Neural crest cell (in vitro differentiated cells): ENCODE data around the gene CCL27. TPM values are rescaled to one million over a fixed set of nuclear protein-coding genes. Genes with fewer than 3 reads are reported as not detected.
A peak's percentile ranks its signal among the peaks of the same experiment; 100 is the strongest.

ENCODE experiments used
- DNase-seq: peaks from one replicate; pipeline ENCODE4 v3.0.0; 2021; ENCODE audit warnings: low read depth, mixed read lengths, low spot score
- H3K27ac Mint-ChIP-seq: one replicate; pipeline ENCODE4 v1.8.0; 2021; ENCODE audit warnings: mild to moderate bottlenecking, mixed read lengths; ENCODE audit not compliant: unreplicated experiment
- H3K27me3 Mint-ChIP-seq: 2 replicates; pipeline ENCODE4 v1.8.0; 2021; ENCODE audit warnings: low read depth, mild to moderate bottlenecking, mixed read lengths
- H3K36me3 Mint-ChIP-seq: 2 replicates; pipeline ENCODE4 v1.8.0; 2021; ENCODE audit warnings: low read depth, mild to moderate bottlenecking, mixed read lengths
- H3K4me1 Mint-ChIP-seq: 2 replicates; pipeline ENCODE4 v1.8.0; 2021; ENCODE audit warnings: mixed read lengths
- H3K4me3 Mint-ChIP-seq: one replicate; pipeline ENCODE4 v1.8.0; 2021; ENCODE audit warnings: mild to moderate bottlenecking, mixed read lengths
- H3K9me3 Mint-ChIP-seq: 2 replicates; pipeline ENCODE4 v1.8.0; 2021; ENCODE audit warnings: mixed read lengths
- CTCF ChIP-seq: fragments of 200-600 bp; sonication (generic); conservative IDR thresholded peaks from 2 replicates; pipeline ENCODE4 v1.5.0; 2021; ENCODE audit warnings: antibody characterized with exemption, mild to moderate bottlenecking
- total RNA-seq: library from RNA; stranded (reverse); gene quantifications from 2 replicates; pipeline ENCODE4 v1.2.1, GENCODE V29; 2021

Gene CCL27
- total RNA-seq, 1 donor from 2014 or later, result 0.86 TPM

GRCh38 chr9:34686732-34687131 is 24.3 kb upstream of the CCL27 start:
- DNase-seq, result no peak
- H3K4me3 Mint-ChIP-seq, result no peak overlapping the region
- H3K4me1 Mint-ChIP-seq, result peaks cover 4% of the 10 kb centered on the region
- no peak overlapping the region for H3K27ac Mint-ChIP-seq
- no peak for TF ChIP-seq CTCF
- no peaks in the 10 kb centered on the region for H3K27me3 Mint-ChIP-seq
- peaks cover 3% of the 10 kb centered on the region for H3K36me3 Mint-ChIP-seq
- H3K9me3 Mint-ChIP-seq, result no peaks in the 10 kb centered on the region

- peak overlapping the region; percentile 47 for H3K27ac Mint-ChIP-seq
- H3K4me1 Mint-ChIP-seq, result peaks cover 4% of the 10 kb centered on the region
- H3K4me3 Mint-ChIP-seq, result no peak overlapping the region
- TF ChIP-seq CTCF, result no peak
- peaks cover 3% of the 10 kb centered on the region for H3K36me3 Mint-ChIP-seq
- no peak for DNase-seq
- H3K27me3 Mint-ChIP-seq, result no peaks in the 10 kb centered on the region
- no peaks in the 10 kb centered on the region for H3K9me3 Mint-ChIP-seq
These were observed 23.8 kb upstream of the CCL27 start for GRCh38 chr9:34686231-34686630.

- H3K4me3 Mint-ChIP-seq, result no peak overlapping the region
- H3K27ac Mint-ChIP-seq, result no peak overlapping the region
- peaks cover 8% of the 10 kb centered on the region for H3K36me3 Mint-ChIP-seq
- no peak for DNase-seq
- TF ChIP-seq CTCF, result no peak
- peaks cover 4% of the 10 kb centered on the region for H3K4me1 Mint-ChIP-seq
- no peaks in the 10 kb centered on the region for H3K9me3 Mint-ChIP-seq
- H3K27me3 Mint-ChIP-seq, result no peaks in the 10 kb centered on the region
These were observed 23.1 kb upstream of the CCL27 start for GRCh38 chr9:34685591-34685990.

- DNase-seq, result no peak
- no peak overlapping the region for H3K4me3 Mint-ChIP-seq
- H3K27ac Mint-ChIP-seq, result no peak overlapping the region
- peaks cover 8% of the 10 kb centered on the region for H3K36me3 Mint-ChIP-seq
- H3K4me1 Mint-ChIP-seq, result peaks cover 4% of the 10 kb centered on the region
- no peaks in the 10 kb centered on the region for H3K27me3 Mint-ChIP-seq
- H3K9me3 Mint-ChIP-seq, result no peaks in the 10 kb centered on the region
- no peak for TF ChIP-seq CTCF
These were observed 22.4 kb upstream of the CCL27 start for GRCh38 chr9:34684816-34685215.

GRCh38 chr9:34684145-34684544 is 21.7 kb upstream of the CCL27 start:
- no peak for TF ChIP-seq CTCF
- H3K4me3 Mint-ChIP-seq, result no peak overlapping the region
- H3K36me3 Mint-ChIP-seq, result peaks cover 8% of the 10 kb centered on the region
- DNase-seq, result no peak
- H3K4me1 Mint-ChIP-seq, result peaks cover 4% of the 10 kb centered on the region
- H3K9me3 Mint-ChIP-seq, result no peaks in the 10 kb centered on the region
- no peaks in the 10 kb centered on the region for H3K27me3 Mint-ChIP-seq
- H3K27ac Mint-ChIP-seq, result no peak overlapping the region

- Mint-ChIP-seq H3K36me3 (peaks cover 2% of the 10 kb centered on the region), H3K9me3 (no peaks in the 10 kb centered on the region), H3K4me3 (no peak overlapping the region), H3K27ac (no peak overlapping the region), H3K27me3 (no peaks in the 10 kb centered on the region), H3K4me1 (peaks cover 9% of the 10 kb centered on the region)
- TF ChIP-seq CTCF, result no peak
- no peak for DNase-seq
These were observed 13.4 kb upstream of the CCL27 start for GRCh38 chr9:34675869-34676268.
